Measurements from ENCODE around the gene FKBP2.

FKBP2 gene

GRCh38 chr11:64281957-64282770 lies 41.3 kb downstream of the FKBP2 start:
- TF ChIP-seq ZNF274 (IDR thresholded peaks at IDR 0.05; ENCODE audit: low read depth, low read length): no peak
- H3K4me3 ChIP-seq (ENCODE audit: low read length): no peak overlapping the region

GRCh38 chr11:64283092-64283491 lies 42.2 kb downstream of the FKBP2 start:
- no peak overlapping the region for H3K4me3 ChIP-seq (ENCODE audit: low read length)

GRCh38 chr11:64284048-64284961 lies 43.4 kb downstream of the FKBP2 start, which contains the start of gene BAD:
Gene BAD (minus strand): TSS chr11:64284665. CDS start chr11:64284368, 297 bp downstream.
- H3K4me3 ChIP-seq (ENCODE audit: low read length): peak within 1 kb of the TSS; percentile 78
- TF ChIP-seq ZNF274 (IDR thresholded peaks at IDR 0.05; ENCODE audit: low read depth, low read length): no peak

More at GRCh38 chr11:64283092-64283491, 42.2 kb downstream of the FKBP2 start:
- TF ChIP-seq ZNF274 (IDR thresholded peaks at IDR 0.05; ENCODE audit: low read depth, low read length): no peak

GRCh38 chr11:64284962-64285884 lies 44.3 kb downstream of the FKBP2 start, which contains the start of gene GPR137:
Gene GPR137 (plus strand): TSS chr11:64285848. CDS start chr11:64286525, 677 bp downstream.
- peak within 1 kb of the TSS; percentile 78 for H3K4me3 ChIP-seq (ENCODE audit: low read length)

GRCh38 chr11:64285885-64286800 lies 45.2 kb downstream of the FKBP2 start:
- no peak for TF ChIP-seq ZNF274 (IDR thresholded peaks at IDR 0.05; ENCODE audit: low read depth, low read length)
- H3K4me3 ChIP-seq (ENCODE audit: low read length): peak overlapping the region; percentile 78; the same call in 1 of the 2 replicates

More at GRCh38 chr11:64284962-64285884, 44.3 kb downstream of the FKBP2 start, which contains the start of gene GPR137:
- TF ChIP-seq ZNF274 (IDR thresholded peaks at IDR 0.05; ENCODE audit: low read depth, low read length): no peak

- H3K4me3 ChIP-seq (ENCODE audit: low read length): no peak overlapping the region
- no peak for TF ChIP-seq ZNF274 (IDR thresholded peaks at IDR 0.05; ENCODE audit: low read depth, low read length)
Measured at GRCh38 chr11:64286801-64287159, 45.9 kb downstream of the FKBP2 start.

- H3K4me3 ChIP-seq (ENCODE audit: low read length): no peak overlapping the region
- no peak for TF ChIP-seq ZNF274 (IDR thresholded peaks at IDR 0.05; ENCODE audit: low read depth, low read length)
Measured at GRCh38 chr11:64287676-64288352, 46.9 kb downstream of the FKBP2 start.

- TF ChIP-seq ZNF274 (IDR thresholded peaks at IDR 0.05; ENCODE audit: low read depth, low read length): no peak
- H3K4me3 ChIP-seq (ENCODE audit: low read length): no peak overlapping the region
Measured at GRCh38 chr11:64288353-64288750, 47.5 kb downstream of the FKBP2 start.

GRCh38 chr11:64289002-64289564 lies 48.2 kb downstream of the FKBP2 start:
- no peak for TF ChIP-seq ZNF274 (IDR thresholded peaks at IDR 0.05; ENCODE audit: low read depth, low read length)
- no peak overlapping the region for H3K4me3 ChIP-seq (ENCODE audit: low read length)

GRCh38 chr11:64290352-64291261 lies 49.7 kb downstream of the FKBP2 start:
- H3K4me3 ChIP-seq (ENCODE audit: low read length): no peak overlapping the region
- no peak for TF ChIP-seq ZNF274 (IDR thresholded peaks at IDR 0.05; ENCODE audit: low read depth, low read length)

All from GM08714 (cell line).